HG03469 (cell line): ENCODE data around the gene ESPL1.

Source experiments
- ATAC-seq: cut with Tn5 transposase; IDR thresholded peaks from one replicate; pipeline ENCODE4 v1.9.1; 2021; ENCODE audit warnings: mild to moderate bottlenecking, moderate library complexity, moderate number of reproducible peaks; ENCODE audit not compliant: unreplicated experiment

Gene ESPL1

GRCh38 chr12:53267999-53268629, at the start of gene ESPL1:
ESPL1 (plus strand) TSS chr12:53268299; CDS start chr12:53268767, 468 bp downstream.
- peak; percentile 52 for ATAC-seq

- no peak for ATAC-seq
These were observed 49.4 kb upstream of the ESPL1 start for GRCh38 chr12:53218551-53219291.

- no peak for ATAC-seq
These were observed 48.7 kb upstream of the ESPL1 start for GRCh38 chr12:53219292-53219955.

- ATAC-seq, result no peak
These were observed 48.0 kb upstream of the ESPL1 start for GRCh38 chr12:53219956-53220693.

- no peak for ATAC-seq
These were observed 47.4 kb upstream of the ESPL1 start for GRCh38 chr12:53220694-53221202.

- no peak for ATAC-seq
These were observed 46.7 kb upstream of the ESPL1 start for GRCh38 chr12:53221203-53222080.

GRCh38 chr12:53222170-53222721, 45.9 kb upstream of the ESPL1 start:
- ATAC-seq, result no peak

- no peak for ATAC-seq
These were observed 45.3 kb upstream of the ESPL1 start for GRCh38 chr12:53222806-53223261.

GRCh38 chr12:53223389-53224060, 44.6 kb upstream of the ESPL1 start:
- no peak for ATAC-seq

- ATAC-seq, result no peak
These were observed 43.8 kb upstream of the ESPL1 start for GRCh38 chr12:53224061-53224896.

- no peak for ATAC-seq
These were observed 43.0 kb upstream of the ESPL1 start for GRCh38 chr12:53224897-53225634.

GRCh38 chr12:53225635-53226424, 42.3 kb upstream of the ESPL1 start:
- no peak for ATAC-seq

- ATAC-seq, result no peak
These were observed 41.3 kb upstream of the ESPL1 start for GRCh38 chr12:53226815-53227214.

- ATAC-seq, result no peak
These were observed 40.8 kb upstream of the ESPL1 start for GRCh38 chr12:53227341-53227740.

- no peak for ATAC-seq
These were observed 40.3 kb upstream of the ESPL1 start for GRCh38 chr12:53227836-53228235.

GRCh38 chr12:53229454-53229853, 38.6 kb upstream of the ESPL1 start:
- no peak for ATAC-seq
